Endothelial cell (in vitro differentiated cells): ENCODE results near the gene PTPRN2. TPM values are rescaled to one million over a fixed set of nuclear protein-coding genes. Genes with fewer than 3 reads are reported as not detected.

Source experiments
- DNase-seq: peaks from one replicate; pipeline ENCODE4 v3.0.0; 2021; ENCODE audit warnings: low spot score
- H3K27ac Mint-ChIP-seq: one replicate; pipeline ENCODE4 v1.8.0; 2021; ENCODE audit warnings: mixed read lengths, inconsistent platforms; ENCODE audit not compliant: unreplicated experiment
- H3K27me3 Mint-ChIP-seq: one replicate; pipeline ENCODE4 v1.8.0; 2021; ENCODE audit warnings: mild to moderate bottlenecking, moderate library complexity, mixed read lengths, inconsistent platforms; ENCODE audit not compliant: unreplicated experiment
- H3K36me3 Mint-ChIP-seq: one replicate; pipeline ENCODE4 v1.8.0; 2021; ENCODE audit warnings: mild to moderate bottlenecking, low read depth, mixed read lengths, inconsistent platforms; ENCODE audit not compliant: unreplicated experiment
- H3K4me1 Mint-ChIP-seq: one replicate; pipeline ENCODE4 v1.8.0; 2021; ENCODE audit warnings: mild to moderate bottlenecking, mixed read lengths, inconsistent platforms; ENCODE audit not compliant: unreplicated experiment
- H3K4me3 Mint-ChIP-seq: one replicate; pipeline ENCODE4 v1.8.0; 2021; ENCODE audit warnings: mild to moderate bottlenecking, mixed read lengths, inconsistent platforms; ENCODE audit not compliant: unreplicated experiment
- H3K9me3 Mint-ChIP-seq: one replicate; pipeline ENCODE4 v1.8.0; 2021; ENCODE audit warnings: mixed read lengths, inconsistent platforms; ENCODE audit not compliant: unreplicated experiment
- total RNA-seq: library from RNA; stranded (reverse); fragmentation: NEBNext Ultra II Directional; extraction: Animal tissue kit (Norgen Biotek cat#: 25700); gene quantifications from one replicate; pipeline ENCODE4 v1.2.1, GENCODE V29; 2021; ENCODE audit not compliant: unreplicated experiment
- TF ChIP-seq, protein P1 (sequence below): fragments of 200-600 bp; sonication (generic); IDR thresholded peaks from one replicate; pipeline ENCODE4 v1.5.0; 2021; ENCODE audit warnings: antibody characterized with exemption; ENCODE audit not compliant: unreplicated experiment

The PTPRN2 gene
- total RNA-seq, 1 donor from 2014 or later: 0.18 TPM

GRCh38 chr7:158252081-158252836 is 335.4 kb downstream of the PTPRN2 start:
- no peak for DNase-seq
- TF ChIP-seq, protein P1, sequence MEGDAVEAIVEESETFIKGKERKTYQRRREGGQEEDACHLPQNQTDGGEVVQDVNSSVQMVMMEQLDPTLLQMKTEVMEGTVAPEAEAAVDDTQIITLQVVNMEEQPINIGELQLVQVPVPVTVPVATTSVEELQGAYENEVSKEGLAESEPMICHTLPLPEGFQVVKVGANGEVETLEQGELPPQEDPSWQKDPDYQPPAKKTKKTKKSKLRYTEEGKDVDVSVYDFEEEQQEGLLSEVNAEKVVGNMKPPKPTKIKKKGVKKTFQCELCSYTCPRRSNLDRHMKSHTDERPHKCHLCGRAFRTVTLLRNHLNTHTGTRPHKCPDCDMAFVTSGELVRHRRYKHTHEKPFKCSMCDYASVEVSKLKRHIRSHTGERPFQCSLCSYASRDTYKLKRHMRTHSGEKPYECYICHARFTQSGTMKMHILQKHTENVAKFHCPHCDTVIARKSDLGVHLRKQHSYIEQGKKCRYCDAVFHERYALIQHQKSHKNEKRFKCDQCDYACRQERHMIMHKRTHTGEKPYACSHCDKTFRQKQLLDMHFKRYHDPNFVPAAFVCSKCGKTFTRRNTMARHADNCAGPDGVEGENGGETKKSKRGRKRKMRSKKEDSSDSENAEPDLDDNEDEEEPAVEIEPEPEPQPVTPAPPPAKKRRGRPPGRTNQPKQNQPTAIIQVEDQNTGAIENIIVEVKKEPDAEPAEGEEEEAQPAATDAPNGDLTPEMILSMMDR: no peak
- Mint-ChIP-seq H3K27ac (no peak overlapping the region), H3K4me1 (no peaks in the 10 kb centered on the region), H3K36me3 (peaks cover 17% of the 10 kb centered on the region), H3K27me3 (peaks cover 5% of the 10 kb centered on the region), H3K4me3 (no peak overlapping the region), H3K9me3 (peaks cover 44% of the 10 kb centered on the region)

GRCh38 chr7:158251061-158251965 is 336.3 kb downstream of the PTPRN2 start:
- Mint-ChIP-seq H3K9me3 (peaks cover 49% of the 10 kb centered on the region), H3K4me3 (no peak overlapping the region), H3K4me1 (no peaks in the 10 kb centered on the region), H3K27ac (no peak overlapping the region), H3K27me3 (peaks cover 5% of the 10 kb centered on the region), H3K36me3 (peaks cover 17% of the 10 kb centered on the region)
- DNase-seq: no peak
- TF ChIP-seq, protein P1: no peak

DNA sequence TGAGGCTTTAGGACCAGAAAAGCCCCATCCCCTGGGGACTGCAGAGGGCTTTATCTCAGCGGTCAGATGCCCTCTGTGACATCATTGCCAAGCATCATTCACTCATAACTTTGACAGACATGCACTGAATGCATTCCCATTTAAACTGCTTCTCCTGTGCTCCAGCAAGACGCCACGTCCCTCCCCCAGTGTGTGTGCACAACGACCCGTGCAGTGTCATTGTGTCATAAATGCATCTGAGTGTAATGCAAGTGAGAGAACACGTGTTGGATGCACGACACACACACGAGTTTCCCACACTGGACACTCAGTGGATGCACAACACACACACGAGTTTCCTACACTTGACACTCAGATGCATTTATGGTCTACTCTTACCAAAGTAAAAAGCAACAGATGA is 337.9 kb downstream of the PTPRN2 start:
- DNase-seq: no peak
- Mint-ChIP-seq H3K4me1 (no peaks in the 10 kb centered on the region), H3K36me3 (peaks cover 13% of the 10 kb centered on the region), H3K27ac (no peak overlapping the region), H3K9me3 (peaks cover 43% of the 10 kb centered on the region), H3K4me3 (no peak overlapping the region), H3K27me3 (peaks cover 8% of the 10 kb centered on the region)
- TF ChIP-seq, protein P1: no peak

- H3K27me3 Mint-ChIP-seq: peaks cover 8% of the 10 kb centered on the region
- H3K27ac Mint-ChIP-seq: no peak overlapping the region
Observed at GRCh38 chr7:158248816-158249215, 338.8 kb downstream of the PTPRN2 start.

More at GRCh38 chr7:158248816-158249215, 338.8 kb downstream of the PTPRN2 start:
- Mint-ChIP-seq H3K4me1 (no peaks in the 10 kb centered on the region), H3K36me3 (peaks cover 10% of the 10 kb centered on the region), H3K4me3 (no peak overlapping the region), H3K9me3 (peaks cover 40% of the 10 kb centered on the region)
- TF ChIP-seq, protein P1: no peak
- no peak for DNase-seq
